Keratinocyte (primary cell): ENCODE measurements around the gene SIRPG.

Source experiments
- CTCF ChIP-seq, 3 experiments: IDR thresholded peaks in 1 of 3; conservative IDR thresholded peaks in 1 of 3; optimal IDR thresholded peaks in 1 of 3; 2 replicates in 2 of 3; 3 replicates in 1 of 3; pipeline versions ENCODE3 to v1.5.1; 2011; ENCODE audit warnings: low read length in 3 of 3, mild to moderate bottlenecking in 3 of 3, moderate library complexity in 2 of 3, control low read depth in 1 of 3, inconsistent platforms in 1 of 3; ENCODE audit not compliant: insufficient read depth in 2 of 3; ENCODE audit errors: extremely low read depth in 1 of 3
- EZH2 ChIP-seq: IDR thresholded peaks from one replicate; pipeline ENCODE4 v1.6.1; 2012; ENCODE audit warnings: inconsistent platforms, mild to moderate bottlenecking, low read length, moderate library complexity

- no peak for TF ChIP-seq CTCF (optimal IDR thresholded peaks at IDR 0.05 in 1 of 3, IDR thresholded peaks at IDR 0.05 in 1 of 3, conservative IDR thresholded peaks at IDR 0.05 in 1 of 3; ENCODE audit: extremely low read depth in 1 of 3, insufficient read depth in 2 of 3, low read length in 3 of 3)
- TF ChIP-seq EZH2 = no peak
Observed at GRCh38 chr20:1687053-1687452, 29.5 kb upstream of the SIRPG start.
